Thyroid gland (tissue), 4 donors: ENCODE measurements around the gene KDM1A. TPM values are rescaled to one million over a fixed set of nuclear protein-coding genes. Genes with fewer than 3 reads are reported as not detected.

Experiments used
- DNase-seq, 2 donors: peaks; one replicate each; pipeline ENCODE4 v3.0.0-alpha.2; 2019
- H3K27ac ChIP-seq, 3 donors: fragments of 200-600 bp; sonication (generic); 1 replicate in 2 of 3; 2 replicates in 1 of 3; pipeline ENCODE4 v1.5.1; 2016 to 2019; ENCODE audit warnings: mild to moderate bottlenecking in 1 of 3, moderate library complexity in 1 of 3
- H3K27me3 ChIP-seq: fragments of 200-600 bp; sonication (generic); one replicate; pipeline ENCODE4 v1.5.1; 2019
- H3K36me3 ChIP-seq, 2 donors: fragments of 200-600 bp; sonication (generic); one replicate each; pipeline ENCODE4 v1.5.1; 2016 to 2019
- H3K4me1 ChIP-seq, 2 donors: fragments of 200-600 bp; sonication (generic); one replicate each; pipeline ENCODE4 v1.5.1; 2017 to 2019
- H3K4me3 ChIP-seq, 3 donors: fragments of 200-600 bp; sonication (generic); replicated peaks in 1 of 3; 1 replicate in 2 of 3; 2 replicates in 1 of 3; pipeline ENCODE4 v1.5.1; 2016; ENCODE audit warnings: mild to moderate bottlenecking in 1 of 3
- H3K9me3 ChIP-seq: fragments of 200-600 bp; sonication (generic); one replicate; pipeline ENCODE4 v1.5.1; 2017
- POLR2A ChIP-seq, 2 donors: fragments of 450-650 bp; IDR thresholded peaks; one replicate each; pipeline ENCODE4 v1.6.1; 2017; ENCODE audit warnings: antibody characterized with exemption in 2 of 2, mild to moderate bottlenecking in 2 of 2, moderate library complexity in 1 of 2
- WGBS, 2 donors: methylation state at CpG; one replicate each; pipeline ENCODE4 v1.1.5; 2017; 5-methylcytosine and 5-hydroxymethylcytosine counted together
- intact Hi-C: fragments of 100-400 bp; cut with DNase I; formaldehyde crosslinking; loops from one replicate; pipeline ENCODE4 v1.15.1; 2023
- total RNA-seq, 4 donors: library from RNA; depleted of rRNA; stranded (reverse); fragments of >200 nt; gene quantifications; one replicate each; pipeline ENCODE4 v1.2.3, GENCODE V29; 2016
- TF ChIP-seq, protein P1 (sequence below), 6 experiments: fragments of 200-600 bp in 3 of 6; fragments of 450-650 bp in 3 of 6; sonication (generic) in 3 of 6; IDR thresholded peaks; one replicate each; pipeline ENCODE4 v1.5.1; 2016 to 2019; ENCODE audit warnings: antibody characterized with exemption in 6 of 6, mild to moderate bottlenecking in 2 of 6, inconsistent platforms in 1 of 6, moderate library complexity in 1 of 6

Gene KDM1A
- total RNA-seq, 4 donors from 2014 or later = 56.2 to 70.0 (median 65.2) TPM

DNA sequence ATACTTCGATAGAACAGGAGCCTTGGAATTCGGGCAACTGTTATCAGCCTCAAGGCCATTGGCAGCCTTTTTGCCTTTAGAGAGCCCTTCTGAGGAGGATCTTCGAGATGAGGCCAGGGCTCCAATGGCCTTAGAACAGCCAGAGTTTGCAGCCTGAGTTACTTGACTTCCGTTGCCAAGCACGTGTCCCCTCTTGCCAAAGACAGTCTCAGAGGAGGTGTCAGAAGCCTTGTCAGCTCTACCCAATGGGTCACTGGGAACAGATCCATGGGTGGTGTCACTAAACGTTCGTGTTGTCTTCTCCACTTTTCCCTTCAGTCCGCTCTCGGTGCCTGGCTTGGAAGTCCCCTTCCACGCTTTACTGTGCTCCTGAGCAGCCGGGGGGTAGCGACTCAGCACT lies 73.2 kb downstream of the KDM1A start:
- H3K9me3 ChIP-seq = no peaks in the 10 kb centered on the region
- intact Hi-C loops = loop anchor here (10.0 kb wide), 1 partner anchor 182 kb away; no protein-coding TSS in a partner anchor
- DNase-seq = no peak
- H3K4me3 ChIP-seq = no peak overlapping the region
- TF ChIP-seq, protein P1, sequence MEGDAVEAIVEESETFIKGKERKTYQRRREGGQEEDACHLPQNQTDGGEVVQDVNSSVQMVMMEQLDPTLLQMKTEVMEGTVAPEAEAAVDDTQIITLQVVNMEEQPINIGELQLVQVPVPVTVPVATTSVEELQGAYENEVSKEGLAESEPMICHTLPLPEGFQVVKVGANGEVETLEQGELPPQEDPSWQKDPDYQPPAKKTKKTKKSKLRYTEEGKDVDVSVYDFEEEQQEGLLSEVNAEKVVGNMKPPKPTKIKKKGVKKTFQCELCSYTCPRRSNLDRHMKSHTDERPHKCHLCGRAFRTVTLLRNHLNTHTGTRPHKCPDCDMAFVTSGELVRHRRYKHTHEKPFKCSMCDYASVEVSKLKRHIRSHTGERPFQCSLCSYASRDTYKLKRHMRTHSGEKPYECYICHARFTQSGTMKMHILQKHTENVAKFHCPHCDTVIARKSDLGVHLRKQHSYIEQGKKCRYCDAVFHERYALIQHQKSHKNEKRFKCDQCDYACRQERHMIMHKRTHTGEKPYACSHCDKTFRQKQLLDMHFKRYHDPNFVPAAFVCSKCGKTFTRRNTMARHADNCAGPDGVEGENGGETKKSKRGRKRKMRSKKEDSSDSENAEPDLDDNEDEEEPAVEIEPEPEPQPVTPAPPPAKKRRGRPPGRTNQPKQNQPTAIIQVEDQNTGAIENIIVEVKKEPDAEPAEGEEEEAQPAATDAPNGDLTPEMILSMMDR (IDR thresholded peaks at IDR 0.05) = no peak
- TF ChIP-seq POLR2A (IDR thresholded peaks at IDR 0.05) = no peak
- no peaks in the 10 kb centered on the region for H3K27me3 ChIP-seq
- H3K36me3 ChIP-seq = peaks cover 25 to 40% of the 10 kb centered on the region in 2 donors
- H3K4me1 ChIP-seq = no peaks in the 10 kb centered on the region
- 76 to 82% methylated on average over 11 to 12 of the region's 12 CpGs for WGBS, 2 donors
- H3K27ac ChIP-seq = no peak overlapping the region

DNA sequence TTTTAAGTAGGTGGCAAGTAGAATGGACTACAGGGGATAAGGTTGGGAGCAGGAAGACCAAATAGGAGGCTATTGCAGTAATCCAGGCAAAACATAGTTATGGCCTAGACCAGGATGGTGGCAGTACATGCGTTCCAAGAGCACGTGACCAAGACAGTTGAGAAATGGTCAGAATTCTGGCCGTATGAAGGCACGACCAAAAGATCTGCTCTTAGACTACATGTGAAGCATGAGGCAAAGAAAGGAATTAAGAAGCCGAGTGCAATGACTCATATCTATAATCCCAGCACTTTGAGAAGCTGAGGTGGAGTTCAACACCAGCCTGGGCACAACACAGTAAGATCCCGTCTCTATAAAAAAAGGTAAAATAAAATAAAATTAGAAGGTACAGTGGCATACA lies 78.0 kb downstream of the KDM1A start:
- intact Hi-C loops = loop anchor here (10.0 kb wide), 1 partner anchor 177 kb away; no protein-coding TSS in a partner anchor
- TF ChIP-seq, protein P1 (IDR thresholded peaks at IDR 0.05) = no peak
- no peak for TF ChIP-seq POLR2A (IDR thresholded peaks at IDR 0.05)
- no peak overlapping the region for H3K4me3 ChIP-seq
- H3K36me3 ChIP-seq = peaks cover 14 to 15% of the 10 kb centered on the region in 2 donors
- WGBS, 2 donors = 88 to 91% methylated on average over 6 of the region's 6 CpGs
- DNase-seq = no peak
- H3K9me3 ChIP-seq = no peaks in the 10 kb centered on the region
- no peak overlapping the region for H3K27ac ChIP-seq
- H3K27me3 ChIP-seq = no peaks in the 10 kb centered on the region
- H3K4me1 ChIP-seq = peaks cover 3 to 33% of the 10 kb centered on the region in 2 donors

DNA sequence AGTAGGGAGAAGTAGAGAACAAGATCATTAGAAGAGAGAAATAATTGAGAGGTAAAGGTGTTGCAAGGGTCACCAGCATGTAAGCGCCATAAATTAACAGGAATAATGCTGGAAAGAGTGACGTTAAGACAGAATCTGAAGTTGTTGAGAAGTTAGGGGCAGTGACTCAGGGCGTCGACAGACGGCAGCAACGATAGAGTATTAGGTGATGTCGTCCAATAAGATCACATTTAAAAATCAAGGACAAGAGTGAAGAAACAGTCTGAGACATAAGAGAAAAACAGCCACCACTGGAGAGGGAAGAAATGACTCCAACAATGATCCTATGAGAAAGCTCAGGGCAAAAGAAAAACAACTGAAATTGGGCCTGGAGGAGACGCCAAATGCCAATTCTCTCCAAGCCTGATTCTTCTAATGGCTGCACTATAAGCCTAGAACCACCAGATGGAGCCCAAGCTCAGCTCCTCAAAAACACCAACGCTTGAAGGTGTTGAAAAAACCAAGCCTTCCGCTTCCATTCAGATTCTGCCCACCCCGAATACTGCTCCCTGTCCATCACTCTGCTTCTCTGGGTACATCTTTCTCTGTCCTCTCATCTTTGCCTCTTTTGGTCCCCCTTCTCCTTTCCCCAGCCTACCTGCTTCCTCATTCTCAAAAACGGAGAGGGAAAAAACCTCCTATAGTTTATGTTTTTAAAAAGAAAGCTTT lies 79.3 kb downstream of the KDM1A start:
- H3K36me3 ChIP-seq = peaks cover 2 to 4% of the 10 kb centered on the region in 2 donors
- peak; percentile 61 to 67 for DNase-seq
- TF ChIP-seq, protein P1 (IDR thresholded peaks at IDR 0.05) = peak; percentile 75 to 98 (median 92)
- no peak for TF ChIP-seq POLR2A (IDR thresholded peaks at IDR 0.05)
- no peak overlapping the region for H3K27ac ChIP-seq
- no peak overlapping the region for H3K4me3 ChIP-seq
- no peaks in the 10 kb centered on the region for H3K27me3 ChIP-seq
- 47 to 48% methylated on average over 12 of the region's 12 CpGs for WGBS, 2 donors
- H3K4me1 ChIP-seq = peaks cover 8 to 44% of the 10 kb centered on the region in 2 donors
- intact Hi-C loops = loop anchor here (2.0 to 10.0 kb wide), 2 partner anchors 86 to 176 kb away; no protein-coding TSS in a partner anchor
- no peaks in the 10 kb centered on the region for H3K9me3 ChIP-seq

DNA sequence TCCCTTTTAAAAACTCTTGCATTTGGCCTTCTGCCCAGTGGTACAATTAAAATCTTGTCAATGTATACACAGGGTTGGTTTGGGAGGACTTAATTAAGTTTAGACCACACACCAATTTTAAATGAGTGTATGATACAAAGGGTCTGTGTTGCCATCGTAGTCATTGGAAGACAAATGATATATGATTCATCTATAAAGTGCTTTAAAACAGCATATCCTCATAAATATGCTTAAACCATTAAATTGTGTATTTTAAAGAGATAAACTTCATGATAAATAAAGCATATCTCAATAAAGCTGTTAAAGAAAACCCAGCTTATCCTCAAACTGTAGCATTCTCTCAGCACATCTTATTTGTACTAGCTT lies 79.9 kb downstream of the KDM1A start:
- Histone ChIP-seq H3K36me3 (no peaks in the 10 kb centered on the region), H3K4me3 (no peak overlapping the region), H3K27ac (peak overlapping the region in 1 of 3 donors; percentile 31), H3K27me3 (no peaks in the 10 kb centered on the region), H3K9me3 (no peaks in the 10 kb centered on the region), H3K4me1 (peaks cover 8 to 44% of the 10 kb centered on the region in 2 donors)
- 92 to 98% methylated on average over 1 of the region's 1 CpG for WGBS, 2 donors
- intact Hi-C loops = loop anchor here (2.0 to 10.0 kb wide), 2 partner anchors 86 to 176 kb away; no protein-coding TSS in a partner anchor
- no peak for DNase-seq
- TF ChIP-seq, protein P1 (IDR thresholded peaks at IDR 0.05) = no peak

DNA sequence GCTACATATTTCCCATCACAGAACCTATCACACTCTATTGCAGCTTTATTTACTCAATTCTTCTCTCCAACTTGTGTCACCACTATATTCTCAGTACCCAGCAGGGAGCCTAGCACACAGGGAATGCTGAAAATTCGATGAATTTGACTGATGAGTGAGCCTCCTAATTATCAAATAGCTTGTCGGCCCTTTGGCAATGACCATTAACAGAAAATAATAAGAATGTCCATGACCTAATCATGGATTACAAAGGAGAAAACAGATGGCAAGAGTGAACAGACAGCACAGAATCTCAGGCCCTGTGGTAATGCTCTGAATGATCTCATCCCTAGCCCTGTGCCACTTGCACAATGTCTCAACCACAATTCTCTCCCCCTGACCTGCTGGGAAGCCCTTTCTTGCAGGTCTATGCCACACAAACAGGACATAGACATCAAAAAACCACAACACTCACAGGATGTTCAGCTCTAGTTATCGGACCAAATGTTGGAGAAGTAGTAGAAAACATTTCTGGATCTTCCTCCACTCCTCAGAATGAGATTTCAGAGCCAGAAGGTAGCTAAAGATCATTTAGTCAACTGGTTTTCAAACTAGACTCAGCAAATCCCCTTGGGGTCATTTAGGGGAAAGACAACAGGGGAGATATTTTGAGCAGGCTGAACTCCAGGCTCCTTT lies 80.9 kb downstream of the KDM1A start:
- Histone ChIP-seq H3K9me3 (no peaks in the 10 kb centered on the region), H3K36me3 (no peaks in the 10 kb centered on the region), H3K27ac (peak overlapping the region in 2 of 3 donors; percentile 2 to 31), H3K4me1 (peaks cover 8 to 44% of the 10 kb centered on the region in 2 donors), H3K4me3 (no peak overlapping the region), H3K27me3 (no peaks in the 10 kb centered on the region)
- no peak for TF ChIP-seq POLR2A (IDR thresholded peaks at IDR 0.05)
- TF ChIP-seq, protein P1 (IDR thresholded peaks at IDR 0.05) = no peak
- intact Hi-C loops = no loop called here
- DNase-seq = no peak
- 68% methylated on average over 3 of the region's 3 CpGs for WGBS, 2 donors
